GM18861 (cell line): ENCODE data around the gene CT47A7.
"Not testable (repeated sequence)": the region's sequence is repeated elsewhere in the genome, so short reads cannot be mapped to it uniquely, and the experiment has no call there.

Experiments used
- ATAC-seq: cut with Tn5 transposase; IDR thresholded peaks from one replicate; pipeline ENCODE4 v1.9.1; 2021; ENCODE audit not compliant: unreplicated experiment

CT47A7 gene

GRCh38 chrX:120956500-120956899 is at the start of gene CT47A7:
TSS of gene CT47A7 (minus strand) at chrX:120956600. CDS start at chrX:120956345, 255 bp downstream.
- not testable (repeated sequence) for ATAC-seq

GRCh38 chrX:121000589-121000988 is 44.2 kb upstream of the CT47A7 start:
- ATAC-seq, result no peak

DNA sequence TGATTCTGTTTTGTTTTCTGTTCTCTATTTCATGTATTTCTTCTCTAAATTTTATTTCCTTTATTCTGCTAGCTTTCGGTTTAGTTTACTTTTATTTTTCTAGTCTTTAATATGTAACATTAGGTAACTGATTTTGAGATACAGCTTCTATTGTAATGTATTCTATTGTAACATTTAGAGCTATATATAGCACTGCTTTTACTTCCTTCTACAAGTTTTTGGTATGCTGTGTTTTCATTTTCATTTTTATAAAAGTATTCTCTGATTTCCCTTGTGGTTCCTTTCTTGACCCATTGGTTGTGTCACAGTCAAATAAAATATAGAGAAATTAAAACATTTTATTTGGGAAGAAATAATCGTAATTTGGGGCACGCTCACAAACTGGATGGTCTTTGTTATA is 43.0 kb upstream of the CT47A7 start:
- ATAC-seq, result peak; percentile 62

GRCh38 chrX:120985660-120986059 is 29.3 kb upstream of the CT47A7 start, which contains the start of gene CT47A1:
TSS of gene CT47A1 (minus strand) at chrX:120985760. CDS start at chrX:120985529, 231 bp downstream.
- ATAC-seq, result not testable (repeated sequence)
